Activated naive CD8-positive, alpha-beta T cell treated with anti-CD3 and anti-CD28 coated beads, Interleukin-2, amount 50 U/mL, for 24 hours (primary cell): ENCODE measurements around the gene ZNF860.

Experiments used
- ATAC-seq: fragments of 150-1000 bp; cut with Tn5 transposase; one replicate; pipeline ENCODE4 v1.10.0; 2021
- DNase-seq: peaks from one replicate; pipeline ENCODE4 v3.0.0; 2021
- H3K27ac Mint-ChIP-seq: one replicate; pipeline ENCODE4 v1.8.0; 2021; ENCODE audit warnings: mild to moderate bottlenecking, mixed read lengths
- H3K27me3 Mint-ChIP-seq: one replicate; pipeline ENCODE4 v1.8.0; 2021; ENCODE audit warnings: mixed read lengths
- H3K36me3 Mint-ChIP-seq: one replicate; pipeline ENCODE4 v1.8.0; 2021; ENCODE audit warnings: low read depth, mixed read lengths
- H3K4me1 Mint-ChIP-seq: one replicate; pipeline ENCODE4 v1.8.0; 2021; ENCODE audit warnings: mixed read lengths
- H3K4me3 Mint-ChIP-seq: one replicate; pipeline ENCODE4 v1.8.0; 2021; ENCODE audit warnings: mild to moderate bottlenecking, moderate library complexity, mixed read lengths
- H3K9me3 Mint-ChIP-seq: one replicate; pipeline ENCODE4 v1.8.0; 2021; ENCODE audit warnings: mixed read lengths

Gene ZNF860

GRCh38 chr3:32037932-32038267 lies 56.4 kb downstream of the ZNF860 start:
- H3K9me3 Mint-ChIP-seq: peaks cover 11% of the 10 kb centered on the region
- H3K27ac Mint-ChIP-seq: no peak overlapping the region
- no peaks in the 10 kb centered on the region for H3K4me1 Mint-ChIP-seq
- H3K4me3 Mint-ChIP-seq: no peak overlapping the region
- DNase-seq: no peak
- no peak for ATAC-seq
- H3K27me3 Mint-ChIP-seq: peaks cover 2% of the 10 kb centered on the region
- H3K36me3 Mint-ChIP-seq: peaks cover 3% of the 10 kb centered on the region

GRCh38 chr3:32041316-32041715 lies 59.8 kb downstream of the ZNF860 start:
- Mint-ChIP-seq H3K36me3 (peaks cover 9% of the 10 kb centered on the region), H3K27me3 (no peaks in the 10 kb centered on the region), H3K4me3 (no peak overlapping the region), H3K4me1 (no peaks in the 10 kb centered on the region), H3K27ac (no peak overlapping the region), H3K9me3 (peaks cover 18% of the 10 kb centered on the region)
- ATAC-seq (no peak), DNase-seq (no peak)
